ENCODE results near the gene KRT7.

DNA sequence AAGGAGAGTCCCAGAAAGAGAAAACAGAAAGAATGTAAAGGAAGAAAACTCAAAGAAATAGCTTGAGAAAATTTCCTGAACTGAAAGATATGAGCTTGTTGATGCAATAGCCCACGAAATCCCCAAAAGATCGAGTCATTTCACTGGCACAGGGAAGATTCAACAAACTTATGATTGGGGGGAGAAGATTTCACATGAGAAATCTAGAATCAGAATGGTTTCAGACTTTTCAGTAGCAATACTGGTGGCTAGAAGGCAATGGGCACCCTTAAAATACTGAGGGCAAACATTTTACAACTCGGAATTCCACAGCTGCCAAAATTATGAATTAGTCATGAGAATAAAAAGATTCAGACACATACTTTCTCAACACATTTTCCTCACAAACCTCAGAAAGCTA lies 8.9 kb upstream of the KRT7 start:
- TF ChIP-seq CHD2 (IDR thresholded peaks at IDR 0.05; ENCODE audit: low read length, partially characterized antibody), result no peak
- no peak for TF ChIP-seq SMC3 (IDR thresholded peaks at IDR 0.05; ENCODE audit: low read depth, low read length)
- TF ChIP-seq, protein P1, sequence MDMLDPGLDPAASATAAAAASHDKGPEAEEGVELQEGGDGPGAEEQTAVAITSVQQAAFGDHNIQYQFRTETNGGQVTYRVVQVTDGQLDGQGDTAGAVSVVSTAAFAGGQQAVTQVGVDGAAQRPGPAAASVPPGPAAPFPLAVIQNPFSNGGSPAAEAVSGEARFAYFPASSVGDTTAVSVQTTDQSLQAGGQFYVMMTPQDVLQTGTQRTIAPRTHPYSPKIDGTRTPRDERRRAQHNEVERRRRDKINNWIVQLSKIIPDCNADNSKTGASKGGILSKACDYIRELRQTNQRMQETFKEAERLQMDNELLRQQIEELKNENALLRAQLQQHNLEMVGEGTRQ (IDR thresholded peaks at IDR 0.05; ENCODE audit: borderline replicate concordance, low read depth, low read length), result no peak
- TF ChIP-seq EP300 (IDR thresholded peaks at IDR 0.05; ENCODE audit: borderline replicate concordance in 1 of 2, low read depth in 1 of 2, low read length in 1 of 2), result no peak
- no peak for TF ChIP-seq FOXJ3 (CRISPR knock-in tag; IDR thresholded peaks at IDR 0.05)
- TF ChIP-seq, protein P2, sequence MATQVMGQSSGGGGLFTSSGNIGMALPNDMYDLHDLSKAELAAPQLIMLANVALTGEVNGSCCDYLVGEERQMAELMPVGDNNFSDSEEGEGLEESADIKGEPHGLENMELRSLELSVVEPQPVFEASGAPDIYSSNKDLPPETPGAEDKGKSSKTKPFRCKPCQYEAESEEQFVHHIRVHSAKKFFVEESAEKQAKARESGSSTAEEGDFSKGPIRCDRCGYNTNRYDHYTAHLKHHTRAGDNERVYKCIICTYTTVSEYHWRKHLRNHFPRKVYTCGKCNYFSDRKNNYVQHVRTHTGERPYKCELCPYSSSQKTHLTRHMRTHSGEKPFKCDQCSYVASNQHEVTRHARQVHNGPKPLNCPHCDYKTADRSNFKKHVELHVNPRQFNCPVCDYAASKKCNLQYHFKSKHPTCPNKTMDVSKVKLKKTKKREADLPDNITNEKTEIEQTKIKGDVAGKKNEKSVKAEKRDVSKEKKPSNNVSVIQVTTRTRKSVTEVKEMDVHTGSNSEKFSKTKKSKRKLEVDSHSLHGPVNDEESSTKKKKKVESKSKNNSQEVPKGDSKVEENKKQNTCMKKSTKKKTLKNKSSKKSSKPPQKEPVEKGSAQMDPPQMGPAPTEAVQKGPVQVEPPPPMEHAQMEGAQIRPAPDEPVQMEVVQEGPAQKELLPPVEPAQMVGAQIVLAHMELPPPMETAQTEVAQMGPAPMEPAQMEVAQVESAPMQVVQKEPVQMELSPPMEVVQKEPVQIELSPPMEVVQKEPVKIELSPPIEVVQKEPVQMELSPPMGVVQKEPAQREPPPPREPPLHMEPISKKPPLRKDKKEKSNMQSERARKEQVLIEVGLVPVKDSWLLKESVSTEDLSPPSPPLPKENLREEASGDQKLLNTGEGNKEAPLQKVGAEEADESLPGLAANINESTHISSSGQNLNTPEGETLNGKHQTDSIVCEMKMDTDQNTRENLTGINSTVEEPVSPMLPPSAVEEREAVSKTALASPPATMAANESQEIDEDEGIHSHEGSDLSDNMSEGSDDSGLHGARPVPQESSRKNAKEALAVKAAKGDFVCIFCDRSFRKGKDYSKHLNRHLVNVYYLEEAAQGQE (IDR thresholded peaks at IDR 0.05; ENCODE audit: low read depth, low read length), result no peak
- TF ChIP-seq, protein P3, sequence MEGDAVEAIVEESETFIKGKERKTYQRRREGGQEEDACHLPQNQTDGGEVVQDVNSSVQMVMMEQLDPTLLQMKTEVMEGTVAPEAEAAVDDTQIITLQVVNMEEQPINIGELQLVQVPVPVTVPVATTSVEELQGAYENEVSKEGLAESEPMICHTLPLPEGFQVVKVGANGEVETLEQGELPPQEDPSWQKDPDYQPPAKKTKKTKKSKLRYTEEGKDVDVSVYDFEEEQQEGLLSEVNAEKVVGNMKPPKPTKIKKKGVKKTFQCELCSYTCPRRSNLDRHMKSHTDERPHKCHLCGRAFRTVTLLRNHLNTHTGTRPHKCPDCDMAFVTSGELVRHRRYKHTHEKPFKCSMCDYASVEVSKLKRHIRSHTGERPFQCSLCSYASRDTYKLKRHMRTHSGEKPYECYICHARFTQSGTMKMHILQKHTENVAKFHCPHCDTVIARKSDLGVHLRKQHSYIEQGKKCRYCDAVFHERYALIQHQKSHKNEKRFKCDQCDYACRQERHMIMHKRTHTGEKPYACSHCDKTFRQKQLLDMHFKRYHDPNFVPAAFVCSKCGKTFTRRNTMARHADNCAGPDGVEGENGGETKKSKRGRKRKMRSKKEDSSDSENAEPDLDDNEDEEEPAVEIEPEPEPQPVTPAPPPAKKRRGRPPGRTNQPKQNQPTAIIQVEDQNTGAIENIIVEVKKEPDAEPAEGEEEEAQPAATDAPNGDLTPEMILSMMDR (IDR thresholded peaks at IDR 0.05), result no peak
- TF ChIP-seq, protein P4, sequence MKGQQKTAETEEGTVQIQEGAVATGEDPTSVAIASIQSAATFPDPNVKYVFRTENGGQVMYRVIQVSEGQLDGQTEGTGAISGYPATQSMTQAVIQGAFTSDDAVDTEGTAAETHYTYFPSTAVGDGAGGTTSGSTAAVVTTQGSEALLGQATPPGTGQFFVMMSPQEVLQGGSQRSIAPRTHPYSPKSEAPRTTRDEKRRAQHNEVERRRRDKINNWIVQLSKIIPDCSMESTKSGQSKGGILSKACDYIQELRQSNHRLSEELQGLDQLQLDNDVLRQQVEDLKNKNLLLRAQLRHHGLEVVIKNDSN (IDR thresholded peaks at IDR 0.05; ENCODE audit: borderline replicate concordance, low read depth), result no peak

Data from SK-N-SH (cell line).